HCT116 (cell line): ENCODE measurements around the gene EDN2. TPM values are rescaled to one million over a fixed set of nuclear protein-coding genes. Genes with fewer than 3 reads are reported as not detected.

ENCODE experiments used
- ATAC-seq: fragments of 200-7000 bp; cut with Tn5 transposase; 2 replicates; pipeline ENCODE4 v1.9.1; 2020; ENCODE audit warnings: mild to moderate bottlenecking, moderate library complexity
- BruUV-seq: library from RNA; stranded (reverse); fragments of 400-500 nt; replicated peaks from 2 replicates; lab custom pipeline; 2021; lab: Mats Ljungman, UMichigan
- CTCF ChIA-PET: fragments of 300-600 bp; sonication (Branson Sonifier 250); formaldehyde crosslinking; loops from one replicate; lab custom pipeline; 2021; ENCODE audit warnings: antibody characterized with exemption; lab: Charles Lee
- POLR2A ChIA-PET: fragments of 300-600, 350-600 bp; sonication (Branson Sonifier 250); formaldehyde crosslinking; loops from one replicate; lab custom pipeline; 2021; ENCODE audit warnings: antibody characterized with exemption; lab: Charles Lee
- RAD21 ChIA-PET, 2 experiments: fragments of 300-600 bp; sonication (Branson Sonifier 250); formaldehyde crosslinking; loops; one replicate each; lab custom pipeline; 2023; ENCODE audit warnings: low total read pairs in 2 of 2; ENCODE audit not compliant: uncharacterized antibody in 2 of 2, unreplicated experiment in 2 of 2, low non-redundant PET in 1 of 2; lab: Charles Lee
- DNase-seq: peaks from one replicate; pipeline ENCODE4 v3.0.0-alpha.2; 2010; ENCODE audit warnings: low read depth, low spot score
- H2AFZ ChIP-seq: fragments of 200-600 bp; shearing (Covaris generic), sonication (generic); 2 replicates; pipeline ENCODE4 v1.6.1; 2017; ENCODE audit warnings: low read depth, mixed run types, mixed read lengths, antibody characterized with exemption, low read length; ENCODE audit not compliant: poor library complexity, severe bottlenecking
- H3K27ac ChIP-seq: 2 replicates; pipeline ENCODE4 v1.5.1; 2012; ENCODE audit warnings: low read depth, low read length
- H3K27me3 ChIP-seq: fragments of 200-600 bp; sonication (generic); 2 replicates; pipeline ENCODE4 v1.6.1; 2016; ENCODE audit warnings: mixed run types, low read length, mixed read lengths; ENCODE audit not compliant: insufficient read depth
- H3K36me3 ChIP-seq, 2 experiments: fragments of 200-500 bp in 1 of 2; fragments of 200-600 bp in 1 of 2; sonication (Bioruptor generic) in 1 of 2; sonication (generic) in 1 of 2; 2 replicates each; pipeline versions ENCODE4 v1.5.1 to v1.6.1; 2014 to 2016; ENCODE audit warnings: low read length in 2 of 2, inconsistent platforms in 1 of 2, mixed read lengths in 1 of 2, mixed run types in 1 of 2; ENCODE audit not compliant: insufficient read depth in 2 of 2, control insufficient read depth in 1 of 2
- H3K4me1 ChIP-seq, 2 experiments: fragments of 200-600 bp in 1 of 2; sonication (generic) in 1 of 2; 2 replicates each; pipeline versions ENCODE4 v1.5.1 to v1.6.1; 2012 to 2017; ENCODE audit warnings: low read length in 2 of 2, inconsistent platforms in 1 of 2, mild to moderate bottlenecking in 1 of 2, mixed read lengths in 1 of 2, mixed run types in 1 of 2, moderate library complexity in 1 of 2; ENCODE audit not compliant: insufficient read depth in 2 of 2, control insufficient read depth in 1 of 2
- H3K4me2 ChIP-seq: fragments of 200-600 bp; sonication (generic); 2 replicates; pipeline ENCODE4 v1.6.1; 2017; ENCODE audit warnings: mixed run types, low read length, mixed read lengths
- H3K4me3 ChIP-seq, 2 experiments: fragments of 200-600 bp in 1 of 2; sonication (generic) in 1 of 2; replicated peaks in 1 of 2; 2 replicates each; pipeline ENCODE4 v1.5.1; 2011 to 2016; ENCODE audit warnings: low read length in 2 of 2, control low read depth in 1 of 2, low read depth in 1 of 2, mild to moderate bottlenecking in 1 of 2, mixed read lengths in 1 of 2, mixed run types in 1 of 2
- H3K79me2 ChIP-seq: fragments of 200-600 bp; sonication (generic); 2 replicates; pipeline ENCODE4 v1.6.1; 2017; ENCODE audit warnings: mild to moderate bottlenecking, mixed run types, low read length, moderate library complexity, mixed read lengths; ENCODE audit not compliant: insufficient read depth
- H3K9ac ChIP-seq: fragments of 200-600 bp; sonication (generic); 2 replicates; pipeline ENCODE4 v1.6.1; 2016; ENCODE audit warnings: low read length, mixed read lengths
- H3K9me2 ChIP-seq: fragments of 200-600 bp; sonication (generic), shearing (Covaris generic); 2 replicates; pipeline ENCODE4 v1.6.1; 2017; ENCODE audit warnings: mixed run types, mild to moderate bottlenecking, moderate library complexity; ENCODE audit not compliant: insufficient read depth
- H3K9me3 ChIP-seq, 2 experiments: fragments of 200-500 bp in 1 of 2; fragments of 200-600 bp in 1 of 2; sonication (Bioruptor generic) in 1 of 2; sonication (generic) in 1 of 2; 2 replicates each; pipeline ENCODE4 v1.6.1; 2014 to 2017; ENCODE audit warnings: low read length in 2 of 2, mixed read lengths in 2 of 2, inconsistent platforms in 1 of 2, low read depth in 1 of 2, mild to moderate bottlenecking in 1 of 2, mixed run types in 1 of 2, moderate library complexity in 1 of 2; ENCODE audit not compliant: control insufficient read depth in 1 of 2, insufficient read depth in 1 of 2
- H4K20me1 ChIP-seq: fragments of 200-600 bp; sonication (generic), shearing (Covaris generic); 2 replicates; pipeline ENCODE4 v1.6.1; 2017; ENCODE audit warnings: mixed run types, mild to moderate bottlenecking, moderate library complexity; ENCODE audit not compliant: insufficient read depth
- EGR1 ChIP-seq: IDR thresholded peaks from 2 replicates; pipeline ENCODE4 v1.6.1; 2012; ENCODE audit warnings: low read depth
- EZH2phosphoT487 ChIP-seq: fragments of 200-600 bp; IDR thresholded peaks from 2 replicates; pipeline ENCODE4 v1.6.1; 2018; ENCODE audit warnings: antibody characterized with exemption, borderline replicate concordance
- POLR2AphosphoS5 ChIP-seq: IDR thresholded peaks from 2 replicates; pipeline ENCODE4 v1.6.1; 2011; ENCODE audit warnings: mild to moderate bottlenecking, low read depth, low read length, moderate library complexity
- SRF ChIP-seq: IDR thresholded peaks from 2 replicates; pipeline ENCODE4 v1.6.1; 2012; ENCODE audit warnings: low read depth
- intact Hi-C: fragments of 100-400 bp; cut with micrococcal nuclease; formaldehyde crosslinking; loops from 2 replicates; pipeline ENCODE4 v1.10.0; 2022
- total RNA-seq: library from RNA; stranded (reverse); gene quantifications from one replicate; pipeline ENCODE4 v1.2.1, GENCODE V29; 2021; ENCODE audit not compliant: unreplicated experiment
- TF ChIP-seq, protein P1 (sequence below): IDR thresholded peaks from 2 replicates; pipeline ENCODE4 v1.6.1; 2011; ENCODE audit warnings: mild to moderate bottlenecking, low read length, moderate library complexity; ENCODE audit not compliant: insufficient replicate concordance; ENCODE audit errors: extremely low read depth
- TF ChIP-seq, protein P2 (sequence below), 3 experiments: fragments of 200-600 bp in 1 of 3; sonication (generic) in 1 of 3; IDR thresholded peaks in 2 of 3; conservative IDR thresholded peaks in 1 of 3; 2 replicates each; pipeline ENCODE4 v1.5.1; 2012 to 2017; ENCODE audit warnings: low read depth in 2 of 3, low read length in 2 of 3, antibody characterized with exemption in 1 of 3, borderline replicate concordance in 1 of 3, control low read depth in 1 of 3, mild to moderate bottlenecking in 1 of 3, mixed read lengths in 1 of 3, mixed run types in 1 of 3, moderate library complexity in 1 of 3; ENCODE audit not compliant: insufficient read depth in 1 of 3

The EDN2 gene
- total RNA-seq, 1 experiment from 2014 or later: not detected

DNA sequence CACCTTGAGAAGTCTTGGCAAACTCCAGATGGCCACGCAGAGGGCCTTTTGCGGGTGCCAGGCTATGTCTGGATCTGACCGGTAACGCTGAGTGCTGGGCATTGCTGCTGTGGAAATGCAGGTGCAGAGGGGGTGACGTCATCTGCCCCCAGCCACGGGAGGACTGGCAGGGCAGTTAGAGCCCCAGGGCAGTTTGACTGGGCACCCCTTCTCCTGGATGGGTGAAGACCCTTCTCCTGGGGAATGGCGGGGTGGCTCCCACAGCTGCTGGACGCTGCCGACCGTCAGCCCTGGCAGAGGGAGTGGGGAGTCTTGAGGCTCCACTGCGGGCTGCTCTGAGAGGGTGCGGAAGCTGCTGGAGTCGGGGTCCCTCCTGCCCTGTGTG, 12.6 kb upstream of the EDN2 start:
- TF ChIP-seq, protein P1, sequence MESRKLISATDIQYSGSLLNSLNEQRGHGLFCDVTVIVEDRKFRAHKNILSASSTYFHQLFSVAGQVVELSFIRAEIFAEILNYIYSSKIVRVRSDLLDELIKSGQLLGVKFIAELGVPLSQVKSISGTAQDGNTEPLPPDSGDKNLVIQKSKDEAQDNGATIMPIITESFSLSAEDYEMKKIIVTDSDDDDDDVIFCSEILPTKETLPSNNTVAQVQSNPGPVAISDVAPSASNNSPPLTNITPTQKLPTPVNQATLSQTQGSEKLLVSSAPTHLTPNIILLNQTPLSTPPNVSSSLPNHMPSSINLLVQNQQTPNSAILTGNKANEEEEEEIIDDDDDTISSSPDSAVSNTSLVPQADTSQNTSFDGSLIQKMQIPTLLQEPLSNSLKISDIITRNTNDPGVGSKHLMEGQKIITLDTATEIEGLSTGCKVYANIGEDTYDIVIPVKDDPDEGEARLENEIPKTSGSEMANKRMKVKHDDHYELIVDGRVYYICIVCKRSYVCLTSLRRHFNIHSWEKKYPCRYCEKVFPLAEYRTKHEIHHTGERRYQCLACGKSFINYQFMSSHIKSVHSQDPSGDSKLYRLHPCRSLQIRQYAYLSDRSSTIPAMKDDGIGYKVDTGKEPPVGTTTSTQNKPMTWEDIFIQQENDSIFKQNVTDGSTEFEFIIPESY: no peak
- TF ChIP-seq, protein P2, sequence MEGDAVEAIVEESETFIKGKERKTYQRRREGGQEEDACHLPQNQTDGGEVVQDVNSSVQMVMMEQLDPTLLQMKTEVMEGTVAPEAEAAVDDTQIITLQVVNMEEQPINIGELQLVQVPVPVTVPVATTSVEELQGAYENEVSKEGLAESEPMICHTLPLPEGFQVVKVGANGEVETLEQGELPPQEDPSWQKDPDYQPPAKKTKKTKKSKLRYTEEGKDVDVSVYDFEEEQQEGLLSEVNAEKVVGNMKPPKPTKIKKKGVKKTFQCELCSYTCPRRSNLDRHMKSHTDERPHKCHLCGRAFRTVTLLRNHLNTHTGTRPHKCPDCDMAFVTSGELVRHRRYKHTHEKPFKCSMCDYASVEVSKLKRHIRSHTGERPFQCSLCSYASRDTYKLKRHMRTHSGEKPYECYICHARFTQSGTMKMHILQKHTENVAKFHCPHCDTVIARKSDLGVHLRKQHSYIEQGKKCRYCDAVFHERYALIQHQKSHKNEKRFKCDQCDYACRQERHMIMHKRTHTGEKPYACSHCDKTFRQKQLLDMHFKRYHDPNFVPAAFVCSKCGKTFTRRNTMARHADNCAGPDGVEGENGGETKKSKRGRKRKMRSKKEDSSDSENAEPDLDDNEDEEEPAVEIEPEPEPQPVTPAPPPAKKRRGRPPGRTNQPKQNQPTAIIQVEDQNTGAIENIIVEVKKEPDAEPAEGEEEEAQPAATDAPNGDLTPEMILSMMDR (IDR thresholded peaks at IDR 0.05 in 2 of 3, conservative IDR thresholded peaks at IDR 0.05 in 1 of 3; ENCODE audit: borderline replicate concordance in 1 of 3, insufficient read depth in 1 of 3, low read depth in 2 of 3, low read length in 2 of 3): no peak
- TF ChIP-seq EZH2phosphoT487 (no peak), EGR1 (no peak), SRF (no peak), POLR2AphosphoS5 (no peak)
- TF ChIP-seq, all 23 proteins: peak for 0
- no peak for DNase-seq
- CTCF ChIA-PET: no interaction called here

More for the DNA sequence above, 12.6 kb upstream of the EDN2 start:
- RAD21 ChIA-PET: no interaction called here
- peak overlapping the region; percentile 59; the same call in 1 of the 2 replicates for H3K27ac ChIP-seq
- no peaks in the 10 kb centered on the region for H3K36me3 ChIP-seq
- no peaks in the 10 kb centered on the region for H3K9me3 ChIP-seq
- H2AFZ ChIP-seq: no peak overlapping the region
- H3K4me2 ChIP-seq: peak overlapping the region; percentile 98
- intact Hi-C loops: no loop called here
- POLR2A ChIA-PET: no interaction called here
- BruUV-seq: no TSS peak
- H4K20me1 ChIP-seq: no peaks in the 10 kb centered on the region
- H3K9ac ChIP-seq: peak overlapping the region; percentile 75; the same call in 1 of the 2 replicates
- H3K4me1 ChIP-seq: peaks cover 72 to 95% of the 10 kb centered on the region in 2 experiments
- no peak for ATAC-seq
- no peaks in the 10 kb centered on the region for H3K79me2 ChIP-seq
- no peaks in the 10 kb centered on the region for H3K9me2 ChIP-seq
- H3K4me3 ChIP-seq: no peak overlapping the region
- H3K27me3 ChIP-seq: no peaks in the 10 kb centered on the region
